Neuron (in vitro differentiated cells): ENCODE data around the gene PRSS50.
"Not testable (repeated sequence)": the region's sequence is repeated elsewhere in the genome, so short reads cannot be mapped to it uniquely, and the experiment has no call there.

Source experiments
- H2AFZ ChIP-seq: one replicate; pipeline ENCODE4 v1.6.1; 2013; ENCODE audit warnings: low read depth, mild to moderate bottlenecking, inconsistent platforms, low read length, moderate library complexity
- H3K27me3 ChIP-seq: one replicate; pipeline ENCODE4 v1.6.1; 2013; ENCODE audit warnings: low read length; ENCODE audit not compliant: insufficient read depth
- H3K36me3 ChIP-seq: one replicate; pipeline ENCODE4 v1.6.1; 2013; ENCODE audit warnings: low read length; ENCODE audit not compliant: insufficient read depth
- H3K4me1 ChIP-seq: one replicate; pipeline ENCODE4 v1.6.1; 2013; ENCODE audit warnings: low read length; ENCODE audit not compliant: insufficient read depth
- H3K4me3 ChIP-seq: 2 replicates; pipeline ENCODE4 v1.5.1; 2013; ENCODE audit warnings: mild to moderate bottlenecking, low read length, moderate library complexity
- H3K9me3 ChIP-seq: one replicate; pipeline ENCODE4 v1.6.1; 2013; ENCODE audit warnings: low read length

Gene PRSS50

DNA sequence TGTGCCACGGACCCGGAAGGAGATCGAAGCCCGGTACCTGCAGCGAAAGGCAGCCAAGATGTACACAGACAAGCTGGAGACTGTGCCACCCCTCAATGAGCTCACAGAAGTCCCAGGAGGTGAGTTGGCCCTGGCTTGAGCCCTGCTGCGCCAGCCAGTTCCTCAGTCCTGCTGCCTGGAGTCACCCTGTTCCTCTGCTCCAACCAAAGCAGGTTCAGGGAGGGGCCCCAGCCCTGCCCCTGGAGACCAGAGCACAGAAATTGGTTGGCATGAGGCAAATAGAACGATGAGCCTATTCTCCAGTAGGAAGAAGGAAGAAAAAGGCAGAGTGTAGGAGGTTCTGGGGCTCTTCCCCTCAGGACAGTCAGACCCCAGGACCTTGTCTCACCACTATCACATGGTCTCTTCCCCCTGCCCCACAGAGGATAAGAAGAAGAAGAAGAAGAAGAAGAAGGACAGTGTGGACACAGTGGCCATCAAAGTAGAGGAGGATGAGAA is 8.5 kb downstream of the PRSS50 start:
- Histone ChIP-seq H3K4me3 (no peak overlapping the region), H2AFZ (no peak overlapping the region), H3K27me3 (no peaks in the 10 kb centered on the region), H3K9me3 (no peaks in the 10 kb centered on the region), H3K36me3 (no peaks in the 10 kb centered on the region), H3K4me1 (no peaks in the 10 kb centered on the region)

DNA sequence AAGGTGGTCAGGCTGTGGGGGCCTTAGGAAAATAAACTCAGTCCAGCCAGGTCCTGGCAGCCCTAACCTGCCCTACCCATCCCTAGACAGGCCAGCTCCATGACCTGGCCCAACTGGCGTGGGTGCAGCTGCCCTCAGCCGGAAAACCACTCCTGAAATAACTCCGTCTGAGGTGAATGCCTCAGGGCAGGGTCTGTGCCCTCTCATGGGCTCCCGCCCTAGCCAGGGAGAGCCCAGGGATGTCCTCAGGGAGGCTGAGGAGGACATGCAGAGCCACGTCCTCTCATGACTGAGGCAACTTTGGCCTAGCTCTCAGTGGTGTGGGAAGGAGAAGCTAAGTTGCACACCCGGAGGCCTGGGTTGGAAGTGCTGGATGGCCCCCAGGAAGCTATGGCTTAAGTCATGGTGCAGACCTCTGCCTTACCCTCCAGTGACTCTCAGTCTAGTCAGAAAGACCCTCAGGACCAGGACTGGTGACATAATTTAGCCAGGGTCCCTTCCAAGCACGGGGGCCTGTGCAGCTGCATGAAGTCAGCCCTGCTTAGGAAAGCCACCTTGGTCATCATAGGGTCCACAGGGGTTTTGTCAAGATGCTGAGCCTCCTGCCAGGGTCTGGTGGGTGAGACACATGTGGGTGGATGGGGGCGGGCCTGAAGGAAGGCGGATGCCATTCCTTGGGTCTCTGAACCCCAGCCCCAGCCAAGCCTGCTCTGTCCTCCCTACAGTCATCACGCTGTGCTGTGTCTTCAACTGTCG is 9.1 kb downstream of the PRSS50 start:
- no peak overlapping the region for H2AFZ ChIP-seq
- H3K27me3 ChIP-seq, result no peaks in the 10 kb centered on the region
- no peak overlapping the region for H3K4me3 ChIP-seq
- H3K4me1 ChIP-seq, result no peaks in the 10 kb centered on the region
- no peaks in the 10 kb centered on the region for H3K36me3 ChIP-seq
- H3K9me3 ChIP-seq, result no peaks in the 10 kb centered on the region

- H3K4me3 ChIP-seq, result no peak overlapping the region
Measured at GRCh38 chr3:46707601-46708011, 10.1 kb downstream of the PRSS50 start.

GRCh38 chr3:46706771-46707582 is 10.7 kb downstream of the PRSS50 start:
- H3K9me3 ChIP-seq, result no peaks in the 10 kb centered on the region
- H3K4me3 ChIP-seq, result no peak overlapping the region
- no peaks in the 10 kb centered on the region for H3K4me1 ChIP-seq
- H3K36me3 ChIP-seq, result no peaks in the 10 kb centered on the region
- H3K27me3 ChIP-seq, result peaks cover 13% of the 10 kb centered on the region
- no peak overlapping the region for H2AFZ ChIP-seq

More at GRCh38 chr3:46707601-46708011, 10.1 kb downstream of the PRSS50 start:
- Histone ChIP-seq H3K4me1 (no peaks in the 10 kb centered on the region), H3K9me3 (no peaks in the 10 kb centered on the region), H3K36me3 (no peaks in the 10 kb centered on the region), H3K27me3 (peaks cover 8% of the 10 kb centered on the region), H2AFZ (no peak overlapping the region)

- Histone ChIP-seq H3K4me1 (peaks cover under 1% of the 10 kb centered on the region), H3K27me3 (peaks cover 20% of the 10 kb centered on the region), H3K4me3 (no peak overlapping the region), H2AFZ (no peak overlapping the region), H3K9me3 (no peaks in the 10 kb centered on the region), H3K36me3 (no peaks in the 10 kb centered on the region)
Measured at GRCh38 chr3:46705751-46706552, 11.7 kb downstream of the PRSS50 start.

DNA sequence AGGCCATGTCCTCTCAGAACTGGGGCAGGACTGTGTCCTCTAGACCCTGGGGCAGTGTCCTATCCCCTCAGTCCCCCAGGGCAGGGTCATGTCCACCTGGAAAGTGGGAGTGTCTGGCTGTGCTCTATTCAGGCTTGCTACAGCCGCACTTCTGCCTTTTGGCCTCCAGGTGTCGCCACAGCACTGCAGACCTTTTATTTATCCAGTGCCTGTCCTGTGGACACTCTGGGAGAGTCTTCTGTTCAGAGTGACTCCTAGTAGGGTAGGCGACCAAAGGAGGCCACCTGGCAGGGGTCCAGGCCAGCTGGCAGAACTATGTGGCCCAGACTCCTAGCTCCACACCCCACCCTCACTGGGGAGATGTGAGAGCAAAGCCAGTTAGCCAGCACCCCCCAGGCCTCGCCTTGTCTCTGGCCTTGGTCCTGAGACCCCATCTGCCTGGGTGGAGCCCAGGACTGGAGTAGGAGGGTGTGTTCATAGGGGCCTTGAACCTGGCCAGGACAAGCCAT is 12.6 kb downstream of the PRSS50 start:
- Histone ChIP-seq H3K36me3 (no peaks in the 10 kb centered on the region), H3K4me3 (no peak overlapping the region), H3K4me1 (peaks cover 5% of the 10 kb centered on the region), H3K9me3 (no peaks in the 10 kb centered on the region), H2AFZ (no peak overlapping the region), H3K27me3 (peaks cover 22% of the 10 kb centered on the region)

DNA sequence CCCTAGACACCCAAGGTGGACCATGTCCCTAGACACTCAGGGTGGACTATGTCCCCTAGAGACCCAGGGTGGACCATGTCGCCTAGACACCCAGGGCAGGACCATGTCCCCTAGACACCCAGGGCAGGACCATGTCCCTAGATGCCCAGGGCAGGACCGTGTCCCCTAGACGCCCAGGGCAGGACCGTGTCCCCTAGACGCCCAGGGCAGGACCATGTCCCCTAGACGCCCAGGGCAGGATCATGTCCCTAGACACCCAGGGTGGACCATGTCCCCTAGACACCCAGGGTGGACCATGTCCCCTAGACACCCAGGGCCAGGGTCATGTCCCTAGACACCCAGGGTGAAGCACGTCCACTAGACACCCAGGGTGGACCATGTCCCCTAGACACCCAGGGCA is 13.3 kb downstream of the PRSS50 start:
- H3K27me3 ChIP-seq, result peaks cover 22% of the 10 kb centered on the region
- not testable (repeated sequence) for H3K36me3 ChIP-seq, H3K9me3 ChIP-seq, H3K4me3 ChIP-seq, H2AFZ ChIP-seq, H3K4me1 ChIP-seq

DNA sequence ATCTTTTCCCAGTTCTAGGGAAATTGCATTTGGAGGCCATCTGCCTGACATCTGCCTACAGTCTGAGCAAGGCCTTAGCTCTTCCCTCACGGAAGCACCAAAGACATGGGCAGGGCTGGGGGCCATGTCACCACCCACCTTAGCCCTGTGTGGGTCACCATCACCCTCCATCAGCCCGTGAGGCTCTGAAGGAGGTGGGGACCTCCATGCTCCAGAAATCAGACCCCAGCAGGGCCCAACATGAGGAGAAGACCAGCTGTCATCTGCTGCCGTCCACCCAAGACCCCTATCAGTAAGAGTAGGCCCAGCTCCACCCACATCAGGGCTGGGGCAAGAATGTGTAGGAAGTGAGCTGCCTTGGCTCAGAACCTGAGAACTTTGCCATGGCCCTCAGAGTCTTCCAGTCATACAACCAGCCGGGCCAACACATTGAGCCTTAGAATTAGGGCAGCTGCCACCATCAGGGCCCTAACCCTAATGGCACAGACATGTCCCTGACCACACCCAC is 14.6 kb downstream of the PRSS50 start:
- H3K4me3 ChIP-seq, result no peak overlapping the region
- no peak overlapping the region for H2AFZ ChIP-seq
- H3K36me3 ChIP-seq, result no peaks in the 10 kb centered on the region
- peaks cover 5% of the 10 kb centered on the region for H3K4me1 ChIP-seq
- no peaks in the 10 kb centered on the region for H3K9me3 ChIP-seq
- peaks cover 22% of the 10 kb centered on the region for H3K27me3 ChIP-seq

GRCh38 chr3:46702246-46703012 is 15.2 kb downstream of the PRSS50 start:
- Histone ChIP-seq H3K9me3 (no peaks in the 10 kb centered on the region), H3K4me3 (no peak overlapping the region), H2AFZ (no peak overlapping the region), H3K36me3 (no peaks in the 10 kb centered on the region), H3K27me3 (peaks cover 22% of the 10 kb centered on the region), H3K4me1 (peaks cover 5% of the 10 kb centered on the region)

- Histone ChIP-seq H3K4me3 (no peak within 1 kb of the TSS), H3K4me1 (peaks cover 5% of the 10 kb centered on the region), H3K27me3 (peaks cover 22% of the 10 kb centered on the region), H3K36me3 (no peaks in the 10 kb centered on the region), H2AFZ (peak within 1 kb of the TSS; percentile 64), H3K9me3 (no peaks in the 10 kb centered on the region)
Measured at GRCh38 chr3:46701181-46701939, 16.3 kb downstream of the PRSS50 start, which contains the start of gene TMIE. TSS of gene TMIE (plus strand) at chr3:46701392. CDS start at chr3:46701488, 96 bp downstream.

- peaks cover 5% of the 10 kb centered on the region for H3K4me1 ChIP-seq
Measured at GRCh38 chr3:46700772-46701171, 16.9 kb downstream of the PRSS50 start.

More at GRCh38 chr3:46700772-46701171, 16.9 kb downstream of the PRSS50 start:
- Histone ChIP-seq H2AFZ (no peak overlapping the region), H3K36me3 (no peaks in the 10 kb centered on the region), H3K27me3 (peaks cover 22% of the 10 kb centered on the region), H3K9me3 (no peaks in the 10 kb centered on the region), H3K4me3 (no peak overlapping the region)
